ENCODE data around the gene MDFIC. TPM values are rescaled to one million over a fixed set of nuclear protein-coding genes. Genes with fewer than 3 reads are reported as not detected.

MDFIC gene
- polyA plus RNA-seq, 1 donor (not counting 4 experiments of a cell fraction or from before 2014, with no cell fraction given): 8.5 TPM

GRCh38 chr7:114875186-114875585 is 46.7 kb upstream of the MDFIC start:
- no peaks in the 10 kb centered on the region for H3K27me3 ChIP-seq (ENCODE audit: control insufficient read depth, extremely low read depth, insufficient read depth, low read length)
- TF ChIP-seq EZH2 (IDR thresholded peaks at IDR 0.05; ENCODE audit: low read length): no peak
- TF ChIP-seq CTCF (optimal IDR thresholded peaks at IDR 0.05 in 1 of 3, IDR thresholded peaks at IDR 0.05 in 1 of 3, conservative IDR thresholded peaks at IDR 0.05 in 1 of 3; ENCODE audit: extremely low read depth in 1 of 3, insufficient read depth in 2 of 3, low read length in 3 of 3): no peak
- H4K20me1 ChIP-seq (ENCODE audit: control insufficient read depth, extremely low read depth, insufficient read depth, low read length): no peaks in the 10 kb centered on the region
- H3K36me3 ChIP-seq (ENCODE audit: control insufficient read depth in 2 of 2, extremely low read depth in 1 of 2, insufficient read depth in 2 of 2, low read length in 2 of 2): no peaks in the 10 kb centered on the region
- DNase-seq (ENCODE audit: low read depth, low spot score): no peak
- no peak overlapping the region for H2AFZ ChIP-seq (ENCODE audit: control insufficient read depth, low read length)
- no peaks in the 10 kb centered on the region for H3K4me1 ChIP-seq (ENCODE audit: control insufficient read depth, extremely low read depth, insufficient read depth, low read length)
- H3K4me3 ChIP-seq (ENCODE audit: control insufficient read depth in 2 of 3, extremely low read depth in 1 of 3, insufficient read depth in 2 of 3, low read depth in 1 of 3, low read length in 3 of 3): no peak overlapping the region
- H3K79me2 ChIP-seq (ENCODE audit: control insufficient read depth, insufficient read depth, low read length): no peaks in the 10 kb centered on the region
- no peaks in the 10 kb centered on the region for H3K9me3 ChIP-seq (ENCODE audit: control insufficient read depth, low read depth, low read length)
- H3K9ac ChIP-seq (ENCODE audit: control insufficient read depth, extremely low read depth, insufficient read depth, low read length): no peak overlapping the region
- no peaks in the 10 kb centered on the region for H3K9me1 ChIP-seq (ENCODE audit: control insufficient read depth, extremely low read depth, insufficient read depth, low read length)
- no peak overlapping the region for H3K4me2 ChIP-seq (ENCODE audit: control insufficient read depth, extremely low read depth, insufficient read depth, low read depth, low read length)
- dilution Hi-C loops (cut with MboI; ENCODE audit: extremely low pct_ligation_motif_present, low sequenced_read_pairs): no loop called here
- FAIRE-seq: no peak
- no peak overlapping the region for H3K27ac ChIP-seq (ENCODE audit: control insufficient read depth, insufficient read depth, low read length)

DNA sequence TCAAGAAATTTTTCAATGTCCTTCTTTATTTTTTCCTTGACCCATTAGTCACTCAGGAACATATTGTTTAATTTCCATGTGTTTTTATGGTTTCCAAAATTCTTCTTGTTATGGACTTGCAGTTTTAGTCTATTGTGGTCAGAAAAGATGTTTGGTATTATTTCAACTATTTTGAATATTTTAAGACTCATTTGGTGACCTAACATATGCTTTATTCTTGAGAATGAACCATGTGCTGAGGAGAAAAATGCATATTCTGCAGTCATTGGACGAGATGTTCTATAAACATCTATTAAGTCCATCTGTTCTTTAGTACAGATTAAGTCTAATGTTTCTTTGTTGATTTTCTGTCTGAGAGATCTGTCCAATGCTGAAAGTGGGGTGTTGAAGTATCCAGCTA is 42.3 kb upstream of the MDFIC start:
- no peak for FAIRE-seq
- peaks cover 6% of the 10 kb centered on the region for H3K4me1 ChIP-seq (ENCODE audit: control insufficient read depth, extremely low read depth, insufficient read depth, low read length)
- H3K4me3 ChIP-seq (ENCODE audit: control insufficient read depth in 2 of 3, extremely low read depth in 1 of 3, insufficient read depth in 2 of 3, low read depth in 1 of 3, low read length in 3 of 3): no peak overlapping the region
- no peak for DNase-seq (ENCODE audit: low read depth, low spot score)
- dilution Hi-C loops (cut with MboI; ENCODE audit: extremely low pct_ligation_motif_present, low sequenced_read_pairs): no loop called here
- no peaks in the 10 kb centered on the region for H3K27me3 ChIP-seq (ENCODE audit: control insufficient read depth, extremely low read depth, insufficient read depth, low read length)
- no peaks in the 10 kb centered on the region for H4K20me1 ChIP-seq (ENCODE audit: control insufficient read depth, extremely low read depth, insufficient read depth, low read length)
- H3K9me3 ChIP-seq (ENCODE audit: control insufficient read depth, low read depth, low read length): no peaks in the 10 kb centered on the region
- H3K9me1 ChIP-seq (ENCODE audit: control insufficient read depth, extremely low read depth, insufficient read depth, low read length): no peaks in the 10 kb centered on the region
- H2AFZ ChIP-seq (ENCODE audit: control insufficient read depth, low read length): no peak overlapping the region
- no peaks in the 10 kb centered on the region for H3K79me2 ChIP-seq (ENCODE audit: control insufficient read depth, insufficient read depth, low read length)
- H3K27ac ChIP-seq (ENCODE audit: control insufficient read depth, insufficient read depth, low read length): no peak overlapping the region
- no peak overlapping the region for H3K4me2 ChIP-seq (ENCODE audit: control insufficient read depth, extremely low read depth, insufficient read depth, low read depth, low read length)
- H3K9ac ChIP-seq (ENCODE audit: control insufficient read depth, extremely low read depth, insufficient read depth, low read length): no peak overlapping the region
- TF ChIP-seq CTCF (optimal IDR thresholded peaks at IDR 0.05 in 1 of 3, IDR thresholded peaks at IDR 0.05 in 1 of 3, conservative IDR thresholded peaks at IDR 0.05 in 1 of 3; ENCODE audit: extremely low read depth in 1 of 3, insufficient read depth in 2 of 3, low read length in 3 of 3) (no peak), EZH2 (IDR thresholded peaks at IDR 0.05; ENCODE audit: low read length) (no peak)
- H3K36me3 ChIP-seq (ENCODE audit: control insufficient read depth in 2 of 2, extremely low read depth in 1 of 2, insufficient read depth in 2 of 2, low read length in 2 of 2): no peaks in the 10 kb centered on the region

All from keratinocyte (primary cell).